EH (cell line): ENCODE data around the gene FLT3LG.

Experiments used
- DNase-seq: peaks from one replicate; pipeline ENCODE4 v3.0.0-alpha.2; 2015; ENCODE audit warnings: low read depth

The FLT3LG gene

GRCh38 chr19:49473868-49474541, at the start of gene FLT3LG:
FLT3LG (plus strand) TSS chr19:49474215; CDS start chr19:49474640, 425 bp downstream.
- peak; percentile 82 for DNase-seq

GRCh38 chr19:49425178-49425577, 48.8 kb upstream of the FLT3LG start, which contains the start of gene GFY:
GFY (plus strand) TSS chr19:49425388; CDS start chr19:49426431, 1,043 bp downstream.
- DNase-seq: no peak

GRCh38 chr19:49425922-49426592, 48.0 kb upstream of the FLT3LG start:
- no peak for DNase-seq

GRCh38 chr19:49427339-49427738, 46.7 kb upstream of the FLT3LG start:
- DNase-seq: no peak

- DNase-seq: peak; percentile 17
Measured at GRCh38 chr19:49427855-49428546, 46.0 kb upstream of the FLT3LG start.

- DNase-seq: no peak
Measured at GRCh38 chr19:49428547-49429451, 45.2 kb upstream of the FLT3LG start.

- no peak for DNase-seq
Measured at GRCh38 chr19:49430172-49430677, 43.8 kb upstream of the FLT3LG start.

- DNase-seq: peak; percentile 18
Measured at GRCh38 chr19:49430678-49431329, 43.2 kb upstream of the FLT3LG start.

- no peak for DNase-seq
Measured at GRCh38 chr19:49431330-49431749, 42.7 kb upstream of the FLT3LG start.

GRCh38 chr19:49432141-49433073, 41.6 kb upstream of the FLT3LG start:
- no peak for DNase-seq

GRCh38 chr19:49433240-49433901, 40.6 kb upstream of the FLT3LG start:
- no peak for DNase-seq

- peak; percentile 28 for DNase-seq
Measured at GRCh38 chr19:49434907-49435583, 39.0 kb upstream of the FLT3LG start.

- no peak for DNase-seq
Measured at GRCh38 chr19:49435670-49436069, 38.3 kb upstream of the FLT3LG start.

GRCh38 chr19:49436381-49437017, 37.5 kb upstream of the FLT3LG start:
- DNase-seq: no peak

- DNase-seq: no peak
Measured at GRCh38 chr19:49437231-49437630, 36.8 kb upstream of the FLT3LG start.

GRCh38 chr19:49438261-49438660, 35.8 kb upstream of the FLT3LG start:
- DNase-seq: no peak

- DNase-seq: no peak
Measured at GRCh38 chr19:49439836-49440235, 34.2 kb upstream of the FLT3LG start.

GRCh38 chr19:49440439-49441209, 33.4 kb upstream of the FLT3LG start:
- no peak for DNase-seq
